Mucosa of descending colon (tissue), 3 donors: ENCODE results near the gene NPHP1. TPM values are rescaled to one million over a fixed set of nuclear protein-coding genes. Genes with fewer than 3 reads are reported as not detected.

Source experiments
- ATAC-seq: fragments of 200-7000 bp; cut with Tn5 transposase; one replicate; pipeline ENCODE4 v1.9.1; 2020; ENCODE audit warnings: mild to moderate bottlenecking, moderate library complexity
- DNase-seq, 3 donors: peaks; one replicate each; pipeline ENCODE4 v3.0.0-alpha.2; 2020
- H3K36me3 ChIP-seq: fragments of 200-600 bp; one replicate; pipeline ENCODE4 v1.8.0; 2021; ENCODE audit warnings: low read depth, mild to moderate bottlenecking
- H3K4me1 ChIP-seq: fragments of 200-600 bp; one replicate; pipeline ENCODE4 v1.8.0; 2021; ENCODE audit warnings: low read depth, mild to moderate bottlenecking
- H3K4me3 ChIP-seq: fragments of 200-600 bp; one replicate; pipeline ENCODE4 v1.8.0; 2021; ENCODE audit warnings: mild to moderate bottlenecking
- H3K9me3 ChIP-seq: fragments of 200-600 bp; one replicate; pipeline ENCODE4 v1.8.0; 2021; ENCODE audit warnings: mild to moderate bottlenecking
- CTCF ChIP-seq: fragments of 200-600 bp; IDR thresholded peaks from one replicate; pipeline ENCODE4 v1.8.0; 2022; ENCODE audit warnings: antibody characterized with exemption, mild to moderate bottlenecking
- intact Hi-C, 2 donors: fragments of 100-400 bp; cut with DNase I in 1 of 2; cut with micrococcal nuclease in 1 of 2; formaldehyde crosslinking; loops; one replicate each; pipeline versions ENCODE4 v1.11.0 to v1.11.1; 2022; cut with DNase I, micrococcal nuclease
- total RNA-seq, 3 donors: library from RNA; stranded (reverse); fragmentation: NEBNext Ultra II Directional in 2 of 3; extraction: Animal tissue kit (Norgen Biotek cat#: 25700) in 2 of 3; gene quantifications; one replicate each; pipeline versions ENCODE4 v1.2.1 to v1.2.4, GENCODE V29; 2021 to 2023
- donor health status: DM: no; HTN: no; CAD: no; lungs with moderate emphysema.
- donor health status: DM: no; HTN: no; CAD: no.
- donor health status: DM: no; HTN: yes; CAD: no.

Gene NPHP1
- total RNA-seq, 3 donors from 2014 or later: 1.1 to 6.4 (median 1.5) TPM

DNA sequence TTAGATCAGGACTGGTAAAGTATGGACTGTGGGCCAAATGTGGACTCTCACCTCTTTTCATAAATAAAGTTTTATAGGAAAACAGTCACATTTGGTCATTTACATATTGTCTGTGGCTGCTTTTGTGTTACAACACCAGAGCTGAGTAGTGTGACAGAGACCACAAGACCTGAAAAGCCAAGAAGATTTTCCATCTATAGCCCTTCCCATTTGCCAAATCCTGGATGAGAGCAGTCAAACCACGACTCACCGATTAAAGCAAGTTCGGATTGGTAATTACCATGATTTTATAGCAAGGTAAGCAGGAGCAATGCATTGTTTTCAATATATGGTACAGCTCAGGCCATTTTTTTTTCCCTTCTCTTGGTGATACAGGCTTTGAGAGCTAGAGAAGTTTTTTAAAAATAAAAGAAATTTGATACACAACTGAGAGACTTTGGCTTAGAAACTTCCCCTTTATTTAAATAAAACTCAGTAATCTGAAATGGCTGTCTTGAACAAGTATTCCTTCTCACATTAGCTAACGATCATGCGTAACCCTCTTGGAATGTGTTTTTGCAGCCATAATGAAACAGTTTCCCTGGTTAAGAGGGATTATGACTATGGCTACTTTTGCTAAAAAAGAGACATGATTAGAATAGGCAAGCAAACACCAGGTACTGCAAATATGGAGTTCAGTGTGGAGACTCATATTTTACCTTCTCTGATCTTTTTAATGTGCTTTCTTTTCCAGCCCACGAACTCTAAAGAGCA, 79.7 kb downstream of the NPHP1 start:
- TF ChIP-seq CTCF: no peak
- intact Hi-C loops: no loop called here
- H3K36me3 ChIP-seq: no peaks in the 10 kb centered on the region
- H3K4me1 ChIP-seq: no peaks in the 10 kb centered on the region
- ATAC-seq (no peak), DNase-seq (no peak)
- H3K9me3 ChIP-seq: no peaks in the 10 kb centered on the region
- H3K4me3 ChIP-seq: no peak overlapping the region

DNA sequence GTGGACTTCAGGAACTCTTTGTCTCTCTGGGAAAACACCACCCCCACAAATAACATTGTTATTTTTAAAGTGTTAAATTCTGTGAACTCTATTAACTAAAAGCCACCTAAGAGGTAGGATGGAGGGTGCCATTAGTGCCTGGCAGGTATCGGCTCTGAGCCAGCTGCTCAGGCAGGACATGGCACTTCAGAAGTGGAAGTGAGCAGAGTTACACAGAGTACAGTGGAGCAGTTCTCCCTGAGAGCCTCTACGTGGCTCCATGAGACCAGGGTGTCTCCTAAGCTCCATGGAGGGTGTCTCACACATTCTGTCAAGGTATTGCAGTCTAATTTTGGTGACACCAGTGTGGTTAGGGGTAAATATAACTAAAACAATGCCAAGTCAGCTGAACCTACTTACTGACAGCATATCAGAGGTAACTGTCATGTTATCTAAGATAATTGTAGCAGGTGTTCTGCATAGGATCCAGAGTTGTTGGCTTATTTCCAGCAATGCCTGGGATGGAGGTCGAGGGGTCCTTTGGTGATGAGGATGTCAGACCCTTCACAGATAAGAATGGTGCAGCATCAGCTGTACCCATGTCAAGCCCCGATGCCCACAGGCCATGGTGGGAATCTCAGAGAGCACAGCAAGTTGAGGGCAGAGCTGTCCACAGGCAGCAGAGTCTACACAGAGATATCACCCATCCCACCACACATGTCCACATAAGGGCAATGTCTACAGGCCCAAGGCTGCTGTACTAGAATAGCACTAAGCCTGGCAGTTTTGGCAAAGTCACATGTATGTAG, 80.6 kb downstream of the NPHP1 start:
- H3K36me3 ChIP-seq: no peaks in the 10 kb centered on the region
- no peak for ATAC-seq
- no peaks in the 10 kb centered on the region for H3K4me1 ChIP-seq
- TF ChIP-seq CTCF: no peak
- no peak overlapping the region for H3K4me3 ChIP-seq
- intact Hi-C loops: no loop called here
- DNase-seq: no peak
- no peaks in the 10 kb centered on the region for H3K9me3 ChIP-seq

- Histone ChIP-seq H3K36me3 (no peaks in the 10 kb centered on the region), H3K9me3 (no peaks in the 10 kb centered on the region), H3K4me1 (no peaks in the 10 kb centered on the region), H3K4me3 (no peak overlapping the region)
- no peak for DNase-seq
- ATAC-seq: no peak
- intact Hi-C loops: no loop called here
- TF ChIP-seq CTCF: no peak
Observed at GRCh38 chr2:110121592-110121991, 83.2 kb downstream of the NPHP1 start.

DNA sequence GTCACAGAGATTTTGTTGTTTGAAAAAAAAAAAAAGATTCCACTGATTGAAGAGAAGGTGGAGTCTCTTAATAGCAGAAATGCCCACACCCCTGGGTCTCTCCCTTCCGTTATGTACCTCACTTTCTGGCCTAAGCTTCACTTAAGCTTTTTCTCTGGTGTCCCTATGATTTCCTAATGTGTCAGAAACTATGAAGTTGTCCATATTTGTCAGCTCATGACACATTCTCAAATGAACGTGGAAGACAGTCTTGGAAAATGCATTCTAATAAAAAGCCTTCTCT, 83.8 kb downstream of the NPHP1 start:
- Histone ChIP-seq H3K4me3 (no peak overlapping the region), H3K9me3 (no peaks in the 10 kb centered on the region), H3K4me1 (peaks cover 5% of the 10 kb centered on the region), H3K36me3 (no peaks in the 10 kb centered on the region)
- ATAC-seq (no peak), DNase-seq (no peak)
- TF ChIP-seq CTCF: no peak
- intact Hi-C loops: no loop called here

DNA sequence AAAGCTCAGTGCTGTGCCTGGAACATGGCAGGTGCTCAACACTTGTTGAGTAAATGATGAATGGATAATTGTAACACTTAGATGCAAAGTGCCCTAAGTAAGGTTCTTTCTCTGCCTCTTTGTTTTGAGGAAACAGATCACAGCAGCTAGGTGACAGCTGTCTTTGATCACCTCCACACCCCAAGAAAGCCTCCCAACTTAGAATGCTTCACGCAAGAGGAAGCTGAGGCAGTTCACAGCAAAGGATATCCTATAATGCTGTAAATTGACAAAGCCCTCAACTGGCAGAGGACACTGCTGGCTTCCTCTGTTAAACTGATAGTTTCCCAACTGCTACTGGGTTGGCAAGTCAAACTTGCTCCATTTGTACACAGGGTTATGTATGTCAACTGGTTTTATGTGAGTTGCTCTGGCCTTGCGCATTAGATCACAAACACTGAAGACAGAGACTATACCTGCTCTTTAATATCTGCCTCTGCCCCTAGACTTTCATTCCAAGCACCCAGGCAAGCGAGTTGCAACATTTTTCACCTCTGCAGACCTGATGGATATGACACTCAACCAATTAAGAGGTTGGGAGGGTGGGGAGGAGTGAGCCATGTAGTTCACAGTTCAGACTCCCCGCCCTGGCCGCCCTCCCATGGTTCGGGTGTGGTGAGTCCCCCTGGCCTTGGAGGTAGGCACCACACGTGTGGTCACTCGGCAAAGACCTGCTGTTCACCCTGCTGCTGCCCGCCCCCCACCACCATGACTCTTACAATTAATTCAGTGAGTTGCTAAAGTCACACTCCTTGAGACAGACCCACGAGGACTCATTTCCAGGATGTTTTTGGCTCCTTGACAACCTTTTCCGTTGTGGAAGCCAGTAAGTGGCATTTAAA, 84.4 kb downstream of the NPHP1 start:
- H3K9me3 ChIP-seq: no peaks in the 10 kb centered on the region
- peaks cover 9% of the 10 kb centered on the region for H3K4me1 ChIP-seq
- ATAC-seq: no peak
- TF ChIP-seq CTCF: no peak
- intact Hi-C loops: no loop called here
- DNase-seq: no peak
- no peak overlapping the region for H3K4me3 ChIP-seq
- H3K36me3 ChIP-seq: no peaks in the 10 kb centered on the region
